Activated CD8-positive, alpha-beta memory T cell treated with anti-CD3 and anti-CD28 coated beads for 24 hours (primary cell): ENCODE data around the gene SP110.

Experiments used
- DNase-seq: peaks from one replicate; pipeline ENCODE4 v3.0.0-alpha.2; 2020

SP110 gene

GRCh38 chr2:230164139-230164538 is 55.6 kb downstream of the SP110 start:
- DNase-seq = no peak

- no peak for DNase-seq
These were observed 56.8 kb downstream of the SP110 start for GRCh38 chr2:230162981-230163380.

- no peak for DNase-seq
These were observed 58.6 kb downstream of the SP110 start for GRCh38 chr2:230161184-230161583.

GRCh38 chr2:230160112-230160660 is 59.6 kb downstream of the SP110 start:
- peak; percentile 83 for DNase-seq

GRCh38 chr2:230158468-230158867 is 61.3 kb downstream of the SP110 start:
- DNase-seq = no peak

DNA sequence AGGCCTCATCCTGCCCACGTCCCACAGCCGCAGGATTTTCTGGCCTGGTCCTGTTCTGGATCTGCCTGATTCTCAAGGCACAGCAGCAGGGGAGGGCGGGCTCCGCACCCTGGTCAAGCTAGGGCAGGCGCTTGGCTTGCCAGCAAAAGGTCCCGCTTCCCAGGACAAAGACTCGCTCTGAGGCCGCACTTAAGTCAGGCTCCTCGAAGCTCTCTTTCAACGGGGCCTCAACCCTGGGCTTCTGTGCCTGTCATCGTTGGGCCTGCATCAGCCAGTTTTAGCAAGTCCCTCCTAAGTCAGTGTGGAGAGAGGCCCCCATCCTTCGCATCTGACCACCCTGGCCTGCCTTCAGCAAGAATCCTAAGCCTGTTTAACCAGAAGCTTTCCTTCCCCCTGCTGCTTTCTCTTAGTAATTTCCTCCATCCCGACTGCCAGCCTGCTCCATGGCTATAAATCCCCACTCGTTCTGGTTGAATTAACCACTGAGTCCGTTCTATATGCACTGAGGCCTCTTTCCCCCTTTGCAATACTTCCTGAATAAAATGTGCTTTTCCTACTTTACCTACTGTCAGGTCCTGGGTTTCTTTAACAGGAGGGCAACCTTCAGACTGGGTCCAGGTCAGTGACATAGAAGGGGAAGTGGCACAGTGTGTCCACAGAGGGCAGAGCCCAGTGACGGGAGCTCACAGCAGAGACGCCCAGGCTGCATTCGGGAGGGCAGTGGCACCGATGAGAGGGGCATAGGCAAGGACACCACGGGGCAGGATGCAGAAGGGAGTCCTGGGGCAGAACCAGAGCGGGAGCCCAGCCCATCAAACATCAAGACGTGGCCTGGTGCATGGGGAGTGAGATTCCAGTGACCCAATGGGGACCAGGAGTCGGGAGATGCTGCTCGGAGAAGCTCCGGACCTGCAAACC is 62.7 kb downstream of the SP110 start:
- no peak for DNase-seq

GRCh38 chr2:230155359-230155758 is 64.4 kb downstream of the SP110 start:
- no peak for DNase-seq

- no peak for DNase-seq
These were observed 66.3 kb downstream of the SP110 start for GRCh38 chr2:230153390-230153976.

- DNase-seq = no peak
These were observed 67.5 kb downstream of the SP110 start for GRCh38 chr2:230152334-230152733.

DNA sequence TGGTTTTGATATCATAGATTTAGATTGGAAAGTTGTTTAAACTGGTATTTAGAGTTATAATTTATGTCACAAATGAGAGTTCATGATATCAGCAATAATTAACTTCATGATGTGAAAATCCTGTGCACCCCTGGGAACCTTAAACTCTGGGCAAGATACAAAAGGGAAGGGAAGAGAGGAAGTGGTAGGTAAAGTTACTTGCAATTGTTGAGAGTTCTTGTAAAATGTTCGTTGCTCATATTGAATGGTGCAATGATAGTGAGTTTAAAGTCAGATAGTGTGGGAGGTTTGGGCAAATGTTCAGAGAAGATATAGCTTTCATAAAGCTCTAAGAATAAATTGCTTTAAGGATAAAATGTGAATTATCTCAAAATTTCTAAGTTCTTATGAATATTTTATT is 75.4 kb downstream of the SP110 start:
- DNase-seq = no peak

DNA sequence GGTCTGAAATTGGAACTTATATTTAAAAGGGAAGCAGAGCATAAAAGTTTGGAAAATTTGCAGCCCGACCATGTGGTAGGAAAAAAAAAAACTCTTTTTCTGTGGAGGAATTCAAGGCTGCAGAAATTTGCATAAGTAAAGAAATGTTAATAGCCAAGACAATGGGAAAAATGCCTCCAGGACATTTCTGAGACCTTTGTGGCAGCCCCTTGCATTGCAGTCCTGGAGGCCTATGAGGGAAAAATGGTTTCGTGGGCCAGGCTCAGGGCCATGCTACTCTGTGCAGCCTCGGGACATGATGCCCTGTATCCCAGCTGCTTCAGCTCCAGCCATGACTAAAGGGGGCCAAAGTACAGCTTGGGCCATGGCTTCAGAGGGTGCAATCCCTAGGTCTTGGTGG is 79.1 kb downstream of the SP110 start:
- no peak for DNase-seq

DNA sequence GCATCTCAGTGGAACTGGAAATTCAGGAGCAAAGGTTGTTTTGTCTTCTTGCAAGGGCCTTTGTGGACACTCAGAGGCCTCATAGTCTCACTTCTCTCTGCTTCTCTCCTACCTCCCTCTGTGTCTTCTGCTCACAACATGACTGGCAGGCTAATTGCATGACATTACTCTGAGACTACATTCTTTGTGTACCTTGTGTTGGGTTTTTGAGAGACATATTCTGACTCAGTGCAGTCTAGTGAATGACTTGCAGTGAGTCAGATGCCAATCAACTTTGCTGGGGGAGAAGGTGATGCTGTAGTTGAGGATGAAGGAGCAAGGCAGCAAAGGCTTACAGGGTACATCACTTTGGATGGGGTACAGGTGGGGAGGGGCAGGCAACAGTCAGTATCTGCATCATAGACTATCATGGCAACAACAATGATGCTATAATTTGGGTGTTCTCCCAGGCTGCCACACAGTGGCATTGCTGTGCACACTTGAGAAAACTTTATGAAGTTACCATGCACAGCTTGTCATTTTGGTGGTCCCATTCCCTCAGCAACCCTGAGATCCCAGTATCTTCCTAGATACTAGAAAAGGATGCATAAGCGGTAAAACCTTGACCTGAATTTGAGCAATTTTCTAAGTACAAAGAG is 81.8 kb downstream of the SP110 start:
- no peak for DNase-seq

DNA sequence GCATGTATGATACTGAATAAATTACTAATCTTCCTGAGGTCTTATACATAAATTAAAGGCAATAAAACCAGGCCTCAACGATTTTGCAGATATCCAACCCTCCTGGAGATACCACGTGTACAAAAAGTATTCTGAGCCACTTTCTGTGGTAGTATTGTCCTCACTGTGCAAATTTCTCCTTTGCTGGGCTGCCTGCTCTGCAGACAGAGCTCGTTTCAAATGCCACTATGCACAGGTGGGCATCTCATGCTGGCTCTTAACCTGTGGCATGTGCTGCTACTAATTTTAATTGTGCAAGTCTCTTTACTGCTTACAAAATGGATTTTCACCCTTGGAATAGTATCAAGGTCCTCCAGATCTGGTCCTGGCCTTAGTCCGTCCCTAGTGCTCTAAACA is 84.7 kb downstream of the SP110 start:
- DNase-seq = no peak

DNA sequence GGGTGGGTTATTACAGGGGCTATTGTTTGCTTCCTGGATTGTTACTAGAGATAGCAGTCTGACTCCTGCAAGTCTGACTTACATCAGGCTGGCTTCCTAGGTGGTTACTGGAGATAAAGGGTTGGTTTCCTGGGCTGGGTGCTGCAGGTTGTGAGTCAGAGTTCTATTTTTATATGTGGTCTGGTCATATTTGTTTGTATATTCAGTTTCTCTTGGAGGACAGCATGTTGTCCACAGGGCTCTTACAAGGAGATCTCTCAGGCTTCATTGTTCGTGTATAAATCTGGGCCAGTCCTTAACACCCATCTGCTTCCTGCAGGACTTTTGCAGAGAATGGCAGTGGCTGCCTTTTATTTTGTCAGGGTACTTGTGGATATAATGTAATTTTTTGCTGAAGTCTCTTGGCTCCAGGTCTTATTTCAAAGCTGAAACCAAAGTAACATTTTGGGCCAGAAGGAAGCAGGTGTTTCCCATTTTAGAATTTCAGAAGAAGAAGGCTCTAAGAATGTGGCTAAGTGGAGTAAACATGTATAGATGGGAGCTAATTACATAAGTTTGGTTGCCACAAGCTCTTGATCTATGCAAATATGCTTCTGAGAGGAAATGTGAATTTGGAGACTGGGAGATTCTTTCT is 85.2 kb downstream of the SP110 start:
- DNase-seq = no peak

DNA sequence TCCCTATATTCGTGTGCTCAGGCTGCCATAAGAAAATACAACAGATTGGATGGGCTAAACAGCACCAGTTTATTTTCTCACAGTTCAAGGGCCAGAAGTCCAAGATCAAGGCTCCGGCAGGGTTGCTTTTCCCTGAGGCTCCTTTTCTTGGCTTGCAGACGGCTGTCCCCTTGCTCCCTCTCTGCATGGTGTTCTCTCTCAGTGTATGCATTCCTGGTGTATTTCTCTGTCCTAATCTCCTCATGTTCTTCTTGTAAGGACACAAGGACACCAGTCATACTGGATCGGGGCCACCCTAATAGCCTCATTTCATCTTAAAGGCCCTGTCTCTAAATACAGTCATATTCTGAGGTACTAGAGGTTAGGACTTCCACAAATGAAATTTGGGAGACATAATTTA is 88.4 kb downstream of the SP110 start:
- DNase-seq = no peak

DNA sequence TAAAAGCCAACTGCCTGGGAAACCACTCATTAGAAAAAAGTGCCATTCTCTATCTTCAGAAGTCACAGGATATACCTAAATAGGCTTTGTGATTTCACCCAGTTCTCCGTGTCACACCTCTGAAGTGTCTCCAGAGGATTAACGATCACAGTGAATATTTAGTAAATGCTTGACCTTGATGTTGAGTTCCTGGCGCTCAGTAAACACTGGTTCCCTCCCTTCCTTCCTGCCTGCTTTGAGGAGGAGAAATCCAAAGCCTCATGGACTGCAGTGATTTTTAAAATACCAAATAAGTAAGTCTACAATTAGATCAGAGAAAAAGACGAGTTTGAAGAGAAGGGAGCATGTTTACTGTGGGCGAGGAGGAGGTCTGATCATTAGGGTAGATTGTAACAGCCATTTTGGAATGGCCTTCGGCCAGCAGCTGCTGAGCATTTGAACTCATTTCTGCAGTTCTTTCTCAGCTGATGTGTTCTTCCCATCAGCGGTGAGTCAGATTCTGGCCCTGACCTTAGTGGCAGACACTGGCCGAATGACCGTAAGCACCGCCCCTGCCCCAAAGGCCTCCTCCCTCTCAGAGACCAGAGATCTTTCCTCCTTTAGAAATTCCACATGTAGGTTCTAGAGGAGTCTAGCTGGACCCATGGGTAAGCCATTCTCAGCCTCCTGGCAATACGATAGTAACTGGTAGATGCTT is 89.0 kb downstream of the SP110 start:
- no peak for DNase-seq

DNA sequence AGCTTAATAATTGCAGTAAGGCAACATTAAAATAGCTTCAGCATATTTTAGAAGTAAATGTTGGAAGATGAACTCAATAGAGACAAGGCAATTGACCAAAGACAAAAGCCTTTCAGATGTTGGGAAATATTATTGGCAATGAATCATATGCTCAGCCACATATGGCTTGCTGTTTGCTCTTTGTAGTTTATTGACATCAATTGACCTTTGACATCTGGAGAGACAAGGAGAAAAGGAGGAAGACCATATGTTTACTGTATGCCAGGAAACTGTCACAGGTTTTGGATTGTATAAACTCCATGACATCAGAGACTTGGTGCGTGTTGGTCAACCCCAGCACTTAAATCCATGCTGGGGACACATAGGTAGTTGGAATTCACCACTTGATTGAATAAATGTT is 90.4 kb downstream of the SP110 start:
- no peak for DNase-seq

DNA sequence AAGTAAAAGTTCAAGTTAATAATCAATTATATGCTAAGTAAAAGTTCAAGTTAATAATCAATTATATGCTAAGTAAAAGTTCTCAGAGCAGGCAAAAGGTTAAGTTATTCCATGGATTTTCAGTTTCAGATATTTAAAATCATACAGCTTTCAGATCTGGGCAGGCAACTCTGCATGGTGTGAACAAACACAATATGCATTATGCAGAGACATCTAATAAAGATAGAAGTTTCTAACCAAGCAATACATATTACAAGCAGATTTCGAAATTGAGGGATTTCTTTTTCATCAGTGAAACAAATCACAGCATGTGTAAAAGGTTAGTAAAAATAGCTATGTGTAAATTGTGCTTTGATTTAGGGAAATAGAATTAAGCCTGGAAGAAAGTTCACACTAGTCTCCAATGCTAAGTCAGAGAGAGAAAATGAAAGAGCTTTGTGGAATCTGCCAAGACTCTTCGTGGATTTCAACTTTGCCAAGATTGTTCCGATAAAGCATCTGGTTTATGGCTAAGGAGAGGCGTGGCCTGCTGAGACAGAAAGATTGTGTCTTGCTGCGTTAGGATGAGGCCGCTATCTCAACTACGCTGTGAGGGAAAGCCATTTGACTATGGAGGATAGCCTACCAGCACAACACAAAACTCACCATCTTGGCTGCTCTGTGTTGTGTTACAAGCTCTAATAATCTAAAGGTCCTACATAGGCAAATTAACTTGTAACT is 91.0 kb downstream of the SP110 start:
- DNase-seq = no peak

DNA sequence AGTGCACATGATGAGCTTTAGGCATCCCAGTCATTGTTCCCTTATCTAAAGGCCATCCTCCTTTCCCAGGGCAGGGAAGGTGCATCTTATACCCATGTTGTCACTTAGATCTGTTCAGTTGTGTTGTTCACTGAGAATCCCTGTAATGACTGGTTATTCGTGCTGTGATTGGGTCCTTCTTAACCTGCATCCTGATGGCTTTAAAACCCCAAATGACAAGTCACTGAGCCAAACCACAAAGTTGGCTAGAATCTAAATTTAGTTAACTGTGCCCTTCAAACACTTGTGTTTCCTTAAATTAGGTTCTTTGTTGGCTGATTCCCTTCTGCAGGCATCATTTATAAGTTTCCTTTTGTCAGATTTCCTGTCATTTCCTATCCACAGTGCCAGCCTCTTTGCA is 92.6 kb downstream of the SP110 start:
- DNase-seq = no peak

GRCh38 chr2:230124757-230125431 is 94.9 kb downstream of the SP110 start:
- no peak for DNase-seq

GRCh38 chr2:230124235-230124634 is 95.5 kb downstream of the SP110 start:
- no peak for DNase-seq
